Superior temporal gyrus (tissue), 1 donor: Measurements from ENCODE around the gene HEYL.

Source experiments
- DNase-seq: peaks from one replicate; pipeline ENCODE4 v3.0.0-alpha.2; 2016; ENCODE audit errors: extremely low spot score

Gene HEYL

DNA sequence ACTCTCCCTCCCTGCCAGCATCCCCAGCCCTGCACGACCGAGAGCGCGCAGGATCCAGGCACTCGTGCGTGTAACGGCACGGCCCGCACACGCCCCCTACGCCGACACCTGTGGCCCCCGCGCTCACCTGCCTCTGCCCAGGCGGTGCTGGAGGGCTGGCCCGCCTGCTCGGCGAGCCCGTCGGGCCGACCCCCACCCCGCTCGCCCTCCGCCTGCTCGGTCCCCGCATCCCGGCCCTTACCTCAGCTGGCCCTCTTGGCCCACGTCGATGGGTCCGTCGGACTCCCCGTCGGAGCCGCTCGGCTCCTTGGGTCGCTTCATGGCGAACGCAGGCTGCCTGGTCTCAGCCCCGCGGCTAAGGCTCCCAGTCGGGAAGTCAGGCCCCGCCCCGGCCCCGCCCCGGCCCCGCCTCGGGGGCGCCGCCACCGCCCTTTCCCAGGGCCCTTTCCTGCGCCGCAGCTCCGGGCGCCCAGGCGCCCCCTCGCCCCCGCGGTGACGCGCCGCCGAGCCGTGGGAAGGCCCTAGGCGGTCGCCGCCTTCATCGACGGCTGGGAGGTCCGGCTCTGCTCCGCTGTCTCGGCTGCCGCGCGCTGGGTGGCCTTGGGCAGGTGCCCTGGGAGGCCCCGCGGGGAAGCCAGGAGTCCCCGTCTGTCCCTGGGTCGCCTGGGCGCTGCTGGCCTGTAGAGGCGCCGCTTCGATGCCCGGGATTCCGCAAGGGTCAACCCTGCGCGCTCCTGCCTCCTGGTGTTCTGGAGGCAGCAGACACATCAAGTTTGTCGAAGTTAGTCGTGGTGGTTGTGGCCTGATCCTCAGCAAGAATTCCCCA lies at the start of gene HEYL:
Gene HEYL, minus strand, starts transcription at position 339 of the 826 bp plus-strand sequence. Its CDS starts 18 bp downstream, at position 321.
- DNase-seq, result no peak

GRCh38 chr1:39689214-39689613 lies 49.8 kb upstream of the HEYL start:
- DNase-seq, result no peak

DNA sequence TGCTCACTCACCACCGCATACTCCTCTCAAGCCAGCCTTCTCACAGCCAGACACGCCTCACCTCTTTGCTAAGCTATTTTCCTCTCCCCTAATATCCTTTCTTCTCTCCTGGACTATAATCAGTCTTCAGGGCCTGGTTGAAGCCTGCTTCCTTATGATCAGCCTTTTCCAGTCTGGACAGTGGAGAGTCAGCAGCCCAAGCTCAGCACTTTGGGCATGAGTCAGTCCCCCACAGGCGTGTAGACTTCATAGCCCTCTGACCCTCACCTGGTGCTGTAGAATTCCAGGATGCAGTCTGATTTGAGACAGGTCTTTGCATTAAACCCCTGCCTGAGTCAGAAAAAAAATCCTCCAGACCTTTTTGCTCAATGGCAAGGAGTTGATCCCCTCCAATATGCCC lies 49.3 kb upstream of the HEYL start:
- no peak for DNase-seq

DNA sequence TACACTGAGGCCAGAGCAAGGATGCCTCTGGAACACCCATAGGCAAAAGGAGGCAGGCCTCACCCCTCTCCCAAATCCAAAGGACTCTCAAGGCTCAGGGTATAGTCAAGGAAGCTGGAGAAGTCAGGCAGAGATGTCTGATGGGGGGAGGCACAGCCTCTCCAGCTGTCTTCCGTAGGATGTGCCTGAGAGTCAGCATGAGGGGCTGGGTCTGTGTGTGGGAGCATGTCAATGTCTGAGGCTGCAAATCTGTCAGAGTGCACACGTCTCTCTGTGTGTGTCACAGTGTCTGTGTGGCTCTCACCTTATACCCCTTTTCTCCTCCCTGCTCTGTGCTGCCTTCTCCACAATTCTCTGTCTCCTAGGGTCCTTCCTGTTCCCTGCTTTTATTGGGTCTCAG lies 47.8 kb upstream of the HEYL start:
- no peak for DNase-seq

- DNase-seq, result no peak
Observed at GRCh38 chr1:39685071-39685470, 45.6 kb upstream of the HEYL start.

GRCh38 chr1:39684313-39684664 lies 44.8 kb upstream of the HEYL start:
- no peak for DNase-seq

GRCh38 chr1:39683591-39684312 lies 44.3 kb upstream of the HEYL start:
- no peak for DNase-seq

DNA sequence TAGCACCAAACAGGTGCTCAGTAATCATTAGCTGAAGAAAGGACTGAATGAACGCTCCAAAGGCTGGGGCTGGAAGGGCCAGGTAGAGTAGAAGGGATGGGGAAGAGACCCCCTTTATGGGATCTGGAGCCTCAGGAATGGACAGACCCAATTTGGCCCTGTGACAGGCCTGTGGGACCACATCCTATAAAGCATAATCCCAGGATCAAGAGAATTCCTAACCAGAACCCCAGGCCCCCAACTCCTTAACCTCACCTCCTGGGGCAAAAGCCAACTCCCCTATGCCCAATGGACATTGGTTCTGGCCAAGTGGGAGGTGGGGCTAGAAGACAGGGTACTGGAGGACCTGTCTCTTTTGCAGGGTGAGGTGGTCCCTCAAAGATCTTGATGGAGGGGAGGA lies 42.6 kb upstream of the HEYL start:
- DNase-seq, result no peak

- no peak for DNase-seq
Observed at GRCh38 chr1:39681294-39681693, 41.9 kb upstream of the HEYL start.

- DNase-seq, result no peak
Observed at GRCh38 chr1:39680751-39681150, 41.3 kb upstream of the HEYL start.

- DNase-seq, result no peak
Observed at GRCh38 chr1:39679821-39680220, 40.4 kb upstream of the HEYL start.

DNA sequence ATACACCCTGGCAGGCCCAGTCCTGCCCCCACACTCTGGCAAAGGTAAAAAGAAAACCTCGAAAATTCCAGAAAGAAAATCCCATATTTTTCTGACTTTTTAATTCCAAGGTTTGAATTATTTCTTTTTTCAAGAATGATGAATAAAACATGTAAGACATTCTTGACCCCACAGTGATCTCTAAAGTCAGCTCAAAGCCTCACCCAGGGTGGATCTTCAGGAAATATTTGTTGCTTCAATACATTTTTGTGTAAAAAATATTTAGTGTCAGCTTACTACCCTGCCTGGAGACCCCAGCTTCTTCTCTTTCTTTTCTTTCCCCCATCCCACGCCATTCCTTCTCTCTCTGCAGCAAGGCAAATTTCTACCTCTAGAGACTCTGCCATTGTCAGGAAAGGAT lies 39.4 kb upstream of the HEYL start:
- no peak for DNase-seq

DNA sequence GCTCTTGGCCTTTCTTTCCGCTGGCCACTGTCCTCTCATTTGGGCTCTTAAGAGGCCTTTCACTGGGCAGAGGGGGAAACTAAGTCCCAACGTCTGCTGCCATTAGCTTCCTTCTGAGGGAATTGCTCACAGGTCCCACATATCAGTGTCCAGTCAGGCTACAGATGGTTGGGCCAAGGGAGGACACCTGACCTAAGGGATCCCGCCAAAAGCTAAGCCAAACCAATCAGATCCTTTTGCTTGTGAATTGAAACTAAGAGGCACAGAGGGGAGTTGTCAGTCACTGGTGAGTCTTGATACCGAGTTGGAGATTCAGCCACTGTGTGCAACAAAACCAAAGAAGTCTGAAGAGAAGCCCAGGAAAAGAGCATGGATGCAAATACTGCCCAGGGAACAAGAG lies 38.2 kb upstream of the HEYL start:
- no peak for DNase-seq

- no peak for DNase-seq
Observed at GRCh38 chr1:39676948-39677548, 37.6 kb upstream of the HEYL start.

GRCh38 chr1:39675220-39675619 lies 35.8 kb upstream of the HEYL start:
- no peak for DNase-seq

DNA sequence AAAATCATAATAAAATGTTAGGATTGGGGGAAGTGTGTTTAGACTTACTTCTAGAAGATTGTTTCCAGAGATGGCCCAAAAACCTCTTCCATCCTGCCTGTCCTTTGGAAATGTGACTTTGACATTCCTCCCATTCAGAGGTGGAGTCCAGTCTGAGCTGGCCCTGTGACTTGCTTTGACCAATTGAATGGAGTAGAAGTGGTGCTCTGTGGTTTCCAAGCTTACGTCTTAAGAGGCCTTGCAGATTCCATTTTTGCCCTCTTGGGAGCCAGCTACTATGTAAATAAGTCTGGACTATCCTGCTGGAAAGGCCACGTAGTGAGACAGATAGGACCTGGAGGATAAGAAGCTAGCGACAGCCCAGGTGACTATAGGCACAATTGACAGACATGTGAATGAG lies 33.8 kb upstream of the HEYL start:
- DNase-seq, result no peak

GRCh38 chr1:39672551-39672947 lies 33.1 kb upstream of the HEYL start:
- DNase-seq, result no peak

GRCh38 chr1:39671793-39672550 lies 32.5 kb upstream of the HEYL start, which contains the start of gene NT5C1A:
Gene NT5C1A, minus strand, starts transcription at chr1:39672107. Its CDS starts 69 bp downstream, at chr1:39672038.
- no peak for DNase-seq

DNA sequence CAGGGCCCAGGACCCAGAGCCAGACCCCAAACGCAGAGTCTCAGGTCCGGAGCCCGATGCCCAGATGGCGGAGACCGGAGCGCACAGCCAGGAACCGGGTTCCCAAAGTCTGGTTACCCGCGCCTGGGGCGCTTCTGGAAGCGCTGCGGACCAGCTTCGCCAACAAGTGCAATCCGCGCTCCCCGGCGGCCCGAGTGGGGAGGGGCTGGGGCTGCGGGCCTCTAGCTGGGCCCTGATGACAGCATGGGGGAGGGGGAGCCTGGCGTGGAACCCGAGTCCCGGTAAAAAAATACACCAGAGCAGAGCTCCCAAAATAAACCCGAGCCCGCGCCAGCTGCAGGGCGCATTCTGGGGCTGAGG lies 32.0 kb upstream of the HEYL start:
- no peak for DNase-seq

- no peak for DNase-seq
Observed at GRCh38 chr1:39670689-39671088, 31.2 kb upstream of the HEYL start.

GRCh38 chr1:39668894-39669293 lies 29.5 kb upstream of the HEYL start:
- no peak for DNase-seq

DNA sequence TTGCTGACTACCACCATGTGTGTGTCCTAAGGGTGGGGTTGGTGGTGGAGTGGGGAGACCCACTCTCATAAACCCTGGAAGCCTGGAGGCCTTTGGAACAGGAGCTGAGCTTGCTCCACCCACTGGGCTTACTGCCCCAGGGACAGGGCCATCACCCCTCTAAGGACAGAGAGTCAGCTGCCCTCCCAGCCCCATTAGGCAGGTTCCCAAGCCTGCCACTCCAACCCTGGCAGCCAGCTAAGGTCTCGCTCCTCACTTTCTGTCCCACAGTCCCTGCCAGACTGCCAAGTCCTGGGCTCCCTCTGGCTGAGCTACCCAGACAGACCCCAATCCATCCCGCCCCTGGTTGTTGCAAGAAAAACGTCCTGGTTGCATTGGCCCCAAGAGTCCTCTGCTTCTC lies 28.7 kb upstream of the HEYL start:
- DNase-seq, result no peak
